GM12878 (cell line): ENCODE results near the gene AGPAT2. TPM values are rescaled to one million over a fixed set of nuclear protein-coding genes. Genes with fewer than 3 reads are reported as not detected.

Experiments
- ATAC-seq: fragments of 200-7000 bp; cut with Tn5 transposase; 3 replicates; pipeline ENCODE4 v1.9.1; 2020; ENCODE audit warnings: mild to moderate bottlenecking, moderate library complexity
- BruUV-seq: library from RNA; stranded (reverse); fragments of 400-500 nt; replicated peaks from 2 replicates; lab custom pipeline; 2021; lab: Mats Ljungman, UMichigan
- CTCF ChIA-PET: fragments of 300-600 bp; sonication (Branson Sonifier 250); formaldehyde crosslinking; extraction: SDS; loops from one replicate; lab custom pipeline; 2021; ENCODE audit warnings: inconsistent platforms; lab: Yijun Ruan, JAX
- POLR2A ChIA-PET: fragments of 350-600 bp; formaldehyde crosslinking; extraction: SDS; loops from one replicate; lab custom pipeline; 2021; ENCODE audit warnings: inconsistent platforms; lab: Charles Lee
- RAD21 ChIA-PET: fragments of 300-600 bp; sonication (Branson Sonifier 250); formaldehyde crosslinking; loops from one replicate; lab custom pipeline; 2023; ENCODE audit warnings: antibody characterized with exemption; ENCODE audit not compliant: unreplicated experiment; lab: Charles Lee
- SMC1A ChIA-PET: fragments of 300-600 bp; sonication (Branson Sonifier 250); formaldehyde crosslinking; loops from one replicate; lab custom pipeline; 2023; ENCODE audit not compliant: unreplicated experiment, uncharacterized antibody; lab: Charles Lee
- DNase-seq: peaks from one replicate; pipeline ENCODE4 v3.0.0-alpha.2; 2011; ENCODE audit warnings: low read depth, low spot score
- FAIRE-seq: peaks from 3 replicates; lab custom pipeline; 2011; peaks lifted over from hg19 to GRCh38; lab: Jason Lieb, UNC
- H2AFZ ChIP-seq: 2 replicates; pipeline ENCODE4 v1.6.0; 2011; ENCODE audit warnings: low read depth, low read length, control low read depth; ENCODE audit not compliant: control insufficient read depth
- H3K27ac ChIP-seq: 2 replicates; pipeline ENCODE4 v1.5.1; 2011; ENCODE audit warnings: control low read depth; ENCODE audit not compliant: control insufficient read depth, insufficient read depth
- H3K27me3 ChIP-seq, 2 experiments: replicated peaks in 1 of 2; 2 replicates each; pipeline versions ENCODE4 v1.6.0 to v1.6.1; 2011; ENCODE audit warnings: low read length in 1 of 2; ENCODE audit not compliant: control insufficient read depth in 2 of 2, insufficient read depth in 2 of 2
- H3K36me3 ChIP-seq, 2 experiments: 2 replicates each; pipeline ENCODE4 v1.5.1; 2011; ENCODE audit warnings: low read length in 1 of 2; ENCODE audit not compliant: control insufficient read depth in 2 of 2, insufficient read depth in 2 of 2
- H3K4me1 ChIP-seq: 2 replicates; pipeline ENCODE4 v1.6.1; 2011; ENCODE audit warnings: mild to moderate bottlenecking, low read length, moderate library complexity, mixed read lengths; ENCODE audit not compliant: control insufficient read depth, insufficient read depth
- H3K4me2 ChIP-seq: 2 replicates; pipeline ENCODE4 v1.6.0; 2011; ENCODE audit warnings: control low read depth; ENCODE audit not compliant: control insufficient read depth, insufficient read depth
- H3K4me3 ChIP-seq: fragments of 200-600 bp; sonication (generic); 2 replicates; pipeline ENCODE4 v1.5.1; 2016
- H3K79me2 ChIP-seq: 2 replicates; pipeline ENCODE4 v1.6.0; 2011; ENCODE audit warnings: low read length; ENCODE audit not compliant: control insufficient read depth, insufficient read depth
- H3K9ac ChIP-seq: 2 replicates; pipeline ENCODE4 v1.8.0; 2011; ENCODE audit warnings: low read length, control low read depth, mixed read lengths; ENCODE audit not compliant: control insufficient read depth, insufficient read depth
- H3K9me3 ChIP-seq: replicated peaks from 3 replicates; pipeline ENCODE4 v1.5.1; 2011; ENCODE audit warnings: mild to moderate bottlenecking, low read length; ENCODE audit not compliant: control insufficient read depth, insufficient read depth
- H4K20me1 ChIP-seq: 2 replicates; pipeline ENCODE4 v1.6.0; 2011; ENCODE audit not compliant: control insufficient read depth, insufficient read depth
- KDM1A ChIP-seq: fragments of 200-600 bp; sonication (generic); IDR thresholded peaks from 2 replicates; pipeline ENCODE4 v1.6.1; 2016; ENCODE audit warnings: borderline replicate concordance
- KLF5 ChIP-seq: fragments of 450-650 bp; IDR thresholded peaks from 2 replicates; pipeline ENCODE4 v1.6.1; 2014; ENCODE audit warnings: mild to moderate bottlenecking; ENCODE audit not compliant: partially characterized antibody
- RBBP5 ChIP-seq: fragments of 200-600 bp; sonication (generic); conservative IDR thresholded peaks from 2 replicates; pipeline ENCODE4 v1.6.1; 2016
- SMAD1 ChIP-seq: fragments of 450-650 bp; IDR thresholded peaks from 2 replicates; pipeline ENCODE4 v1.6.1; 2018; ENCODE audit warnings: mild to moderate bottlenecking, low read depth; ENCODE audit not compliant: partially characterized antibody
- WGBS: methylation state at CpG from one replicate; pipeline ENCODE4 v1.1.6; 2016; ENCODE audit warnings: low lambda C conversion rate; ENCODE audit not compliant: insufficient replicate concordance, insufficient coverage; ENCODE audit errors: missing lambda C conversion rate; 5-methylcytosine and 5-hydroxymethylcytosine counted together
- in situ Hi-C: fragments of 300-500 bp; cut with MboI; formaldehyde crosslinking; loops from 9 replicates; pipeline ENCODE4 v1.14.3; 2018; ENCODE audit warnings: mixed read lengths
- intact Hi-C: fragments of 100-400 bp; cut with micrococcal nuclease; formaldehyde crosslinking; loops from one replicate; pipeline ENCODE4 v1.14.2; 2022; ENCODE audit not compliant: unreplicated experiment
- polyA plus RNA-seq, 11 experiments: library from polyadenylated mRNA; depleted of rRNA in 4 of 11; unstranded in 6 of 11; stranded (reverse) in 5 of 11; fragments of >200 nt; fragmentation: Nextera tagmentation in 4 of 11; fragmentation: Illumina TruSeq in 1 of 11; extraction: Ambion mirVana in 4 of 11; extraction: Trizol in 1 of 11; gene quantifications; 1 replicate in 1 of 11; 2 replicates in 10 of 11; pipeline versions ENCODE4 v1.2.1 to v1.2.3, GENCODE V29; 2011 to 2016; ENCODE audit warnings: inconsistent platforms in 2 of 11, missing spikeins in 2 of 11, low read depth in 1 of 11
- total RNA-seq, 4 experiments: library from RNA; depleted of rRNA in 3 of 4; stranded (reverse); fragments of >200 nt in 3 of 4; fragmentation: Illumina TruSeq in 1 of 4; extraction: Trizol in 1 of 4; gene quantifications; 2 replicates each; pipeline versions ENCODE4 v1.2.1 to v1.2.3, GENCODE V29; 2013 to 2021
- TF ChIP-seq, protein P1 (sequence below): fragments of 450-650 bp; IDR thresholded peaks from 2 replicates; pipeline ENCODE4 v1.6.1; 2014; ENCODE audit warnings: mild to moderate bottlenecking
- TF ChIP-seq, protein P2 (sequence below): IDR thresholded peaks from 2 replicates; pipeline ENCODE4 v1.6.1; 2012; ENCODE audit warnings: low read length, inconsistent platforms
- TF ChIP-seq, protein P3 (sequence below): fragments of 450-650 bp; IDR thresholded peaks from 2 replicates; pipeline ENCODE4 v1.6.1; 2017; ENCODE audit warnings: mild to moderate bottlenecking

The AGPAT2 gene
- total and polyA plus RNA-seq, 10 of the 15 experiments (the other 5 are each of a cell fraction or from before 2014, with no cell fraction given): 0.10 to 28.5 (median 18.2) TPM

DNA sequence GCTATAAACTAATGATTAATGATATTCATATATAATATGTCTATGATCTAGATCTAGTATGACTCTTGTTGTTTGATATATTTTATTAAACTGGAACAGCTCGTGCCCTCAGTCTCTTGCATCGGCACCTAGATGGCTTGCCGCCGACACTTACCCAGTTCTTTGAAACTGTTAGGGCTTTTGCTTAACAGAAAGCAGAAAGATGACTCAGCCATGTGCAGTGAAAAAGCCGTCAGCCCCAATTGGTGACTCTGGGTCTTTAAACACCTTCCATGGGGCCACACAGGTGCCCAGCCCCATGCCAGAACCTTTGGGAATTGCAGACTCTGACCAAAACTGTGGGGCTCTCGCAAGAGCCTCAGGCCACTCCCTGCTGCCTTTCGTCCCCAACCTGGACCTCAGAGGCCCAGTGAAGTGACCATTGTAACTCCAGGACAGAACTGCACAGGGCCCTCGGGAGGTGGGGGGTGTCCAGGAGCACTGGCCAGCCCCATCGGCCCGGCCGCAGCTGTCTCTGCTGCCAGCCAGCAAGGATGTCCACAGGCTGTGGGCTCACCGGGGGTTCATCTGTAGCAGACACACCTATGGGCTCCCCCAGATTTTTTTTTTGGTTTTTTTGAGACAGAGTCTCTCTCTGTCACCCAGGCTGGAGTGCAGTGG is 47.7 kb upstream of the AGPAT2 start (continued):
- TF ChIP-seq, protein P1, sequence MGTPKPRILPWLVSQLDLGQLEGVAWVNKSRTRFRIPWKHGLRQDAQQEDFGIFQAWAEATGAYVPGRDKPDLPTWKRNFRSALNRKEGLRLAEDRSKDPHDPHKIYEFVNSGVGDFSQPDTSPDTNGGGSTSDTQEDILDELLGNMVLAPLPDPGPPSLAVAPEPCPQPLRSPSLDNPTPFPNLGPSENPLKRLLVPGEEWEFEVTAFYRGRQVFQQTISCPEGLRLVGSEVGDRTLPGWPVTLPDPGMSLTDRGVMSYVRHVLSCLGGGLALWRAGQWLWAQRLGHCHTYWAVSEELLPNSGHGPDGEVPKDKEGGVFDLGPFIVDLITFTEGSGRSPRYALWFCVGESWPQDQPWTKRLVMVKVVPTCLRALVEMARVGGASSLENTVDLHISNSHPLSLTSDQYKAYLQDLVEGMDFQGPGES: no peak
- no peak for TF ChIP-seq SMAD1
- TF ChIP-seq KDM1A: no peak
- TF ChIP-seq, protein P2, sequence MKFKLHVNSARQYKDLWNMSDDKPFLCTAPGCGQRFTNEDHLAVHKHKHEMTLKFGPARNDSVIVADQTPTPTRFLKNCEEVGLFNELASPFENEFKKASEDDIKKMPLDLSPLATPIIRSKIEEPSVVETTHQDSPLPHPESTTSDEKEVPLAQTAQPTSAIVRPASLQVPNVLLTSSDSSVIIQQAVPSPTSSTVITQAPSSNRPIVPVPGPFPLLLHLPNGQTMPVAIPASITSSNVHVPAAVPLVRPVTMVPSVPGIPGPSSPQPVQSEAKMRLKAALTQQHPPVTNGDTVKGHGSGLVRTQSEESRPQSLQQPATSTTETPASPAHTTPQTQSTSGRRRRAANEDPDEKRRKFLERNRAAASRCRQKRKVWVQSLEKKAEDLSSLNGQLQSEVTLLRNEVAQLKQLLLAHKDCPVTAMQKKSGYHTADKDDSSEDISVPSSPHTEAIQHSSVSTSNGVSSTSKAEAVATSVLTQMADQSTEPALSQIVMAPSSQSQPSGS: no peak

DNA sequence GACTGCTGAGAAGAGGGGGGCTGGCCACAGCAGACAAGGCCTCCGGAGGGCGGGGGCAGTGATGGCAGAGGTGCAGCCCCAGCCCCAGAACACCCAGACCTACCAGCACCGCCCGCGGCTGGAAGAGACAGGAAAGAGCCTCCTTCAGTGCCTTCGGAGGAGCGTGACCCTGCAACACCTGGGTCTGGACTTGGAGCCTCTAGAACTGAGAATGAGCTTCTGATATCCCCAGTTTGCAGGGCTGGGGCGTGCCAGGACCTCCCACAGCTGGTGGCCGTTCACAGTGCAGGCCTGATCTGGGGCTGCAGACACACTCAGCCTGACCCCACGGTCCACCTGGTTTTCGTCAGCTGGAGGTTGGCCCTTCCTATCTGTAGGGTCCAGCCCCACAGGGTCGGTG is 46.4 kb upstream of the AGPAT2 start:
- WGBS: 85% methylated on average over 12 of the region's 12 CpGs
- no peaks in the 10 kb centered on the region for H3K36me3 ChIP-seq
- no peaks in the 10 kb centered on the region; the same call in 1 of the 2 replicates for H4K20me1 ChIP-seq
- TF ChIP-seq KLF5 (no peak), RBBP5 (no peak)
- TF ChIP-seq, protein P3, sequence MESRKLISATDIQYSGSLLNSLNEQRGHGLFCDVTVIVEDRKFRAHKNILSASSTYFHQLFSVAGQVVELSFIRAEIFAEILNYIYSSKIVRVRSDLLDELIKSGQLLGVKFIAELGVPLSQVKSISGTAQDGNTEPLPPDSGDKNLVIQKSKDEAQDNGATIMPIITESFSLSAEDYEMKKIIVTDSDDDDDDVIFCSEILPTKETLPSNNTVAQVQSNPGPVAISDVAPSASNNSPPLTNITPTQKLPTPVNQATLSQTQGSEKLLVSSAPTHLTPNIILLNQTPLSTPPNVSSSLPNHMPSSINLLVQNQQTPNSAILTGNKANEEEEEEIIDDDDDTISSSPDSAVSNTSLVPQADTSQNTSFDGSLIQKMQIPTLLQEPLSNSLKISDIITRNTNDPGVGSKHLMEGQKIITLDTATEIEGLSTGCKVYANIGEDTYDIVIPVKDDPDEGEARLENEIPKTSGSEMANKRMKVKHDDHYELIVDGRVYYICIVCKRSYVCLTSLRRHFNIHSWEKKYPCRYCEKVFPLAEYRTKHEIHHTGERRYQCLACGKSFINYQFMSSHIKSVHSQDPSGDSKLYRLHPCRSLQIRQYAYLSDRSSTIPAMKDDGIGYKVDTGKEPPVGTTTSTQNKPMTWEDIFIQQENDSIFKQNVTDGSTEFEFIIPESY: no peak
- ChIA-PET CTCF (interaction anchor here (1.1 kb wide), 1 partner anchor 8 kb away, joined by 4 read pairs; no protein-coding TSS in a partner anchor), POLR2A (no interaction called here), SMC1A (no interaction called here), RAD21 (no interaction called here)
- H3K4me3 ChIP-seq: no peak overlapping the region
- no peak for FAIRE-seq
- H2AFZ ChIP-seq: no peak overlapping the region
- peaks cover 13% of the 10 kb centered on the region for H3K79me2 ChIP-seq
- no peak overlapping the region for H3K9ac ChIP-seq
- no peaks in the 10 kb centered on the region for H3K9me3 ChIP-seq
- in situ Hi-C loops (no loop called here), intact Hi-C loops (no loop called here)
- H3K27ac ChIP-seq: no peak overlapping the region
- no TSS peak for BruUV-seq
- no peak overlapping the region for H3K4me2 ChIP-seq
- no peak for ATAC-seq
- DNase-seq: no peak
- H3K27me3 ChIP-seq: no peaks in the 10 kb centered on the region
- H3K4me1 ChIP-seq: peaks cover 6% of the 10 kb centered on the region
